GM19397 (cell line): Measurements from ENCODE around the gene IRX2.

ENCODE experiments used
- ATAC-seq: cut with Tn5 transposase; IDR thresholded peaks from one replicate; pipeline ENCODE4 v1.9.1; 2021; ENCODE audit warnings: mild to moderate bottlenecking, moderate library complexity; ENCODE audit not compliant: unreplicated experiment

Gene IRX2

GRCh38 chr5:2751592-2752021 lies at the start of gene IRX2:
Gene IRX2 (minus strand): TSS chr5:2751677. CDS start chr5:2751413, 264 bp downstream.
- no peak for ATAC-seq

GRCh38 chr5:2800035-2800434 lies 48.6 kb upstream of the IRX2 start:
- no peak for ATAC-seq

GRCh38 chr5:2797981-2798380 lies 46.5 kb upstream of the IRX2 start:
- no peak for ATAC-seq

GRCh38 chr5:2797160-2797559 lies 45.7 kb upstream of the IRX2 start:
- ATAC-seq: no peak

GRCh38 chr5:2783223-2783622 lies 31.7 kb upstream of the IRX2 start:
- ATAC-seq: no peak

- ATAC-seq: no peak
Observed at GRCh38 chr5:2782658-2783057, 31.2 kb upstream of the IRX2 start.

- no peak for ATAC-seq
Observed at GRCh38 chr5:2780421-2781171, 29.1 kb upstream of the IRX2 start.

- no peak for ATAC-seq
Observed at GRCh38 chr5:2779459-2779858, 28.0 kb upstream of the IRX2 start.

- no peak for ATAC-seq
Observed at GRCh38 chr5:2776337-2777302, 25.1 kb upstream of the IRX2 start.

GRCh38 chr5:2773327-2773726 lies 21.9 kb upstream of the IRX2 start:
- ATAC-seq: no peak

- ATAC-seq: no peak
Observed at GRCh38 chr5:2767089-2767488, 15.6 kb upstream of the IRX2 start.

- ATAC-seq: no peak
Observed at GRCh38 chr5:2764581-2764980, 13.1 kb upstream of the IRX2 start.

GRCh38 chr5:2763533-2763794 lies 12.0 kb upstream of the IRX2 start:
- ATAC-seq: no peak

GRCh38 chr5:2762744-2763532 lies 11.5 kb upstream of the IRX2 start:
- ATAC-seq: no peak

GRCh38 chr5:2761921-2762488 lies 10.5 kb upstream of the IRX2 start:
- ATAC-seq: no peak

- ATAC-seq: no peak
Observed at GRCh38 chr5:2759696-2760461, 8.4 kb upstream of the IRX2 start.

- no peak for ATAC-seq
Observed at GRCh38 chr5:2759091-2759490, 7.6 kb upstream of the IRX2 start.

GRCh38 chr5:2758632-2759031 lies 7.2 kb upstream of the IRX2 start:
- ATAC-seq: no peak

GRCh38 chr5:2757563-2758351 lies 6.3 kb upstream of the IRX2 start:
- no peak for ATAC-seq
